Astrocyte (in vitro differentiated cells and primary cell): ENCODE results near the gene GLA.

Experiments
- CTCF ChIP-seq: IDR thresholded peaks from 2 replicates; pipeline ENCODE4 v1.5.1; 2011; ENCODE audit warnings: low read depth, mild to moderate bottlenecking, inconsistent platforms, low read length, moderate library complexity; ENCODE audit not compliant: insufficient read depth
- EZH2 ChIP-seq: IDR thresholded peaks from 2 replicates; pipeline ENCODE4 v1.6.1; 2012; ENCODE audit warnings: mild to moderate bottlenecking, low read length, inconsistent platforms; ENCODE audit not compliant: insufficient read depth

GRCh38 chrX:101407167-101407747, 468 bp downstream of the GLA start:
- TF ChIP-seq CTCF, result no peak
- no peak for TF ChIP-seq EZH2
